Panc1 (cell line): Measurements from ENCODE around the gene ETHE1. TPM values are rescaled to one million over a fixed set of nuclear protein-coding genes. Genes with fewer than 3 reads are reported as not detected.
"Not testable (repeated sequence)": the region's sequence is repeated elsewhere in the genome, so short reads cannot be mapped to it uniquely, and the experiment has no call there.

Experiments used
- ATAC-seq: fragments of 200-7000 bp; cut with Tn5 transposase; 2 replicates; pipeline ENCODE4 v1.9.1; 2020; ENCODE audit warnings: mild to moderate bottlenecking, moderate library complexity
- BruUV-seq: library from RNA; stranded (reverse); fragments of 400-500 nt; replicated peaks from 2 replicates; lab custom pipeline; 2021; lab: Mats Ljungman, UMichigan
- CTCF ChIA-PET: fragments of 300-600 bp; sonication (Branson Sonifier 250); formaldehyde crosslinking; loops from one replicate; lab custom pipeline; 2022; ENCODE audit warnings: antibody characterized with exemption; lab: Charles Lee
- POLR2A ChIA-PET: fragments of 300-600 bp; sonication (Branson Sonifier 250); formaldehyde crosslinking; loops from one replicate; lab custom pipeline; 2022; ENCODE audit warnings: antibody characterized with exemption; lab: Charles Lee
- DNase-seq: peaks from one replicate; pipeline ENCODE4 v3.0.0-alpha.2; 2010; ENCODE audit warnings: low read depth, low spot score
- H3K27ac ChIP-seq: 2 replicates; pipeline ENCODE4 v1.5.1; 2011; ENCODE audit warnings: mild to moderate bottlenecking, low read length, inconsistent platforms
- H3K27me3 ChIP-seq: fragments of 200-500 bp; sonication (Bioruptor generic); 2 replicates; pipeline ENCODE4 v1.6.0; 2014; ENCODE audit warnings: low read length, inconsistent platforms; ENCODE audit not compliant: control insufficient read depth, insufficient read depth
- H3K36me3 ChIP-seq: fragments of 200-500 bp; sonication (Bioruptor generic); 2 replicates; pipeline ENCODE4 v1.5.1; 2014; ENCODE audit warnings: inconsistent platforms, mild to moderate bottlenecking, low read length, moderate library complexity; ENCODE audit not compliant: control insufficient read depth, insufficient read depth
- H3K4me1 ChIP-seq: 2 replicates; pipeline ENCODE4 v1.5.1; 2011; ENCODE audit warnings: inconsistent platforms, mild to moderate bottlenecking, low read length, moderate library complexity; ENCODE audit not compliant: control insufficient read depth, insufficient read depth
- H3K4me3 ChIP-seq, 2 experiments: 2 replicates each; pipeline ENCODE4 v1.5.1; 2011 to 2012; ENCODE audit warnings: low read depth in 2 of 2, low read length in 2 of 2, mild to moderate bottlenecking in 2 of 2, inconsistent platforms in 1 of 2, moderate library complexity in 1 of 2
- H3K9me3 ChIP-seq: fragments of 200-500 bp; sonication (Bioruptor generic); 2 replicates; pipeline ENCODE4 v1.5.1; 2014; ENCODE audit warnings: low read depth, mild to moderate bottlenecking, inconsistent platforms, low read length, moderate library complexity; ENCODE audit not compliant: control insufficient read depth, insufficient read depth
- POLR2AphosphoS5 ChIP-seq: IDR thresholded peaks from 2 replicates; pipeline ENCODE4 v1.6.1; 2012; ENCODE audit warnings: mild to moderate bottlenecking, low read depth, low read length, moderate library complexity
- SIN3A ChIP-seq: IDR thresholded peaks from 2 replicates; pipeline ENCODE4 v1.6.1; 2012; ENCODE audit warnings: low read depth, mild to moderate bottlenecking, low read length, moderate library complexity, borderline replicate concordance; ENCODE audit not compliant: insufficient read depth
- TCF7L2 ChIP-seq: IDR thresholded peaks from 2 replicates; pipeline ENCODE4 v1.6.1; 2011; ENCODE audit warnings: mild to moderate bottlenecking, low read depth, low read length, inconsistent platforms
- in situ Hi-C: cut with HindIII; loops from 2 replicates; pipeline ENCODE4 v1.10.0; 2016; ENCODE audit warnings: low sequenced_read_pairs, low pct_unique_long_range_greater_than_20kb
- intact Hi-C: fragments of 100-400 bp; cut with micrococcal nuclease; formaldehyde crosslinking; loops from one replicate; pipeline ENCODE4 v1.10.0; 2022; ENCODE audit not compliant: unreplicated experiment
- total RNA-seq: library from RNA; stranded (reverse); gene quantifications from one replicate; pipeline ENCODE4 v1.2.1, GENCODE V29; 2021; ENCODE audit not compliant: unreplicated experiment
- TF ChIP-seq, protein P1 (sequence below): fragments of 450-650 bp; IDR thresholded peaks from 2 replicates; pipeline ENCODE4 v1.5.1; 2017; ENCODE audit warnings: mild to moderate bottlenecking
- TF ChIP-seq, protein P2 (sequence below), 2 experiments: IDR thresholded peaks; 2 replicates each; pipeline ENCODE4 v1.6.1; 2011 to 2012; ENCODE audit warnings: low read depth in 2 of 2, control low read depth in 1 of 2, low read length in 1 of 2, mild to moderate bottlenecking in 1 of 2, moderate library complexity in 1 of 2; ENCODE audit not compliant: insufficient read depth in 1 of 2

ETHE1 gene
- total RNA-seq, 1 experiment from 2014 or later = 15.6 TPM

DNA sequence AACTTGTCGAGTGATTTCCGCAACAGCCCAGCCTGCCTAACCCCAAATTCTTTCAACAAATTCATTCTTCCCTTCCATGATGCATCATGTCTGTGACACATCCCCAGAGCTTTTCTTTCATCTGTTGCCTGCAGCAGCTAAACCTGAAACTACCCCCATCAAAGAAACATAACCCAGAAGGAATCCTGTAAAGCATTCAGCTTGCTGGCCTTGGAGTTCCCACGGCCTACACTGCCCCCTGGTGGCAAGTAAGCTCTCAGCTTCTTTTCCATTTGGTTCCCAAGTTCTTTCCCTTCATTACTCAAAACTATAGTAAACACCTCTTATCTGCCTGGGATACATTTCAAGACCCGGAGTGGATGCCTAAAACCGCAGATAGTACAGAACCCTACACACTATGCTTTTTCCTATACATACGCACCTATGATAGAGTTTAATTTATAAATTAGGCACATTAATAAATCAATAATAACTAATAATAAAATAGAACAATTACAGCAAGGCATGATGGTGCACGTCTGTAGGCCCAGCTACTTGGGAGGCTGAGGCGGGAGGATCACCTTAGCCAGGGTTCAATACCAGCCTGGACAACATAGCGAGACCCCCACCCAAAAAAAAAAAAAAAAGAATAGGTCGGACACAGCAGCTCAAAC is 7.4 kb downstream of the ETHE1 start:
- in situ Hi-C loops (no loop called here), intact Hi-C loops (loop anchor here (1.0 kb wide), 1 partner anchor 72 kb away; no protein-coding TSS in a partner anchor)
- TSS peak; percentile 87 for BruUV-seq
- ChIA-PET POLR2A (interaction anchor here (1.1 kb wide), 1 partner anchor 73 kb away, joined by 3 read pairs; no protein-coding TSS in a partner anchor), CTCF (interaction anchor here (0.6 to 1.2 kb wide), 9 partner anchors 9 to 94 kb away, joined by 3 to 24 read pairs (median 4); partner anchors contain the start of gene ZNF575)
- DNase-seq (peak; percentile 43), ATAC-seq (peak; percentile 87)
- Histone ChIP-seq H3K4me1 (no peaks in the 10 kb centered on the region), H3K4me3 (no peak overlapping the region), H3K27me3 (no peaks in the 10 kb centered on the region), H3K36me3 (no peaks in the 10 kb centered on the region), H3K27ac (no peak overlapping the region), H3K9me3 (no peaks in the 10 kb centered on the region)
- TF ChIP-seq, protein P1, sequence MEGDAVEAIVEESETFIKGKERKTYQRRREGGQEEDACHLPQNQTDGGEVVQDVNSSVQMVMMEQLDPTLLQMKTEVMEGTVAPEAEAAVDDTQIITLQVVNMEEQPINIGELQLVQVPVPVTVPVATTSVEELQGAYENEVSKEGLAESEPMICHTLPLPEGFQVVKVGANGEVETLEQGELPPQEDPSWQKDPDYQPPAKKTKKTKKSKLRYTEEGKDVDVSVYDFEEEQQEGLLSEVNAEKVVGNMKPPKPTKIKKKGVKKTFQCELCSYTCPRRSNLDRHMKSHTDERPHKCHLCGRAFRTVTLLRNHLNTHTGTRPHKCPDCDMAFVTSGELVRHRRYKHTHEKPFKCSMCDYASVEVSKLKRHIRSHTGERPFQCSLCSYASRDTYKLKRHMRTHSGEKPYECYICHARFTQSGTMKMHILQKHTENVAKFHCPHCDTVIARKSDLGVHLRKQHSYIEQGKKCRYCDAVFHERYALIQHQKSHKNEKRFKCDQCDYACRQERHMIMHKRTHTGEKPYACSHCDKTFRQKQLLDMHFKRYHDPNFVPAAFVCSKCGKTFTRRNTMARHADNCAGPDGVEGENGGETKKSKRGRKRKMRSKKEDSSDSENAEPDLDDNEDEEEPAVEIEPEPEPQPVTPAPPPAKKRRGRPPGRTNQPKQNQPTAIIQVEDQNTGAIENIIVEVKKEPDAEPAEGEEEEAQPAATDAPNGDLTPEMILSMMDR = peak; percentile 82
- TF ChIP-seq POLR2AphosphoS5 = no peak
- no peak for TF ChIP-seq SIN3A

DNA sequence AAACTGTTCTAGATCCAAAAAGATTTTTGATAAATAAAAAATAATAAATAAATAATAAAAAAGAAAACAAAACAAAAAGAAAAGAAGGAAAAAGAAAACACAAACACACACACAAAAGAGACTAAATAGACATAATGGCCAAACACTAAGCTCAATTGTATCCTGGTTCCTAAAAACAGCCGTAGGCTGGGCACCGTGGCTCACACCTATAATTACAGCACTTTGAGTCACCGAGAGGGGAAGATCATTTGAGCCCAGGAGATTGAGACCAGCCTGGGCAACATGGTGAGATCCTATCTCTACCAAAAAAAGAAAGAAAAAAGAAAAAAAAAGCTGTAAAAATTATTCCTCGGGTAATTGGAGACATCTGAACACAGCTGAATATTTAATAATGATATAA is 8.9 kb downstream of the ETHE1 start:
- ATAC-seq (no peak), DNase-seq (no peak)
- TF ChIP-seq SIN3A (no peak), POLR2AphosphoS5 (no peak), TCF7L2 (no peak)
- TF ChIP-seq, protein P2, sequence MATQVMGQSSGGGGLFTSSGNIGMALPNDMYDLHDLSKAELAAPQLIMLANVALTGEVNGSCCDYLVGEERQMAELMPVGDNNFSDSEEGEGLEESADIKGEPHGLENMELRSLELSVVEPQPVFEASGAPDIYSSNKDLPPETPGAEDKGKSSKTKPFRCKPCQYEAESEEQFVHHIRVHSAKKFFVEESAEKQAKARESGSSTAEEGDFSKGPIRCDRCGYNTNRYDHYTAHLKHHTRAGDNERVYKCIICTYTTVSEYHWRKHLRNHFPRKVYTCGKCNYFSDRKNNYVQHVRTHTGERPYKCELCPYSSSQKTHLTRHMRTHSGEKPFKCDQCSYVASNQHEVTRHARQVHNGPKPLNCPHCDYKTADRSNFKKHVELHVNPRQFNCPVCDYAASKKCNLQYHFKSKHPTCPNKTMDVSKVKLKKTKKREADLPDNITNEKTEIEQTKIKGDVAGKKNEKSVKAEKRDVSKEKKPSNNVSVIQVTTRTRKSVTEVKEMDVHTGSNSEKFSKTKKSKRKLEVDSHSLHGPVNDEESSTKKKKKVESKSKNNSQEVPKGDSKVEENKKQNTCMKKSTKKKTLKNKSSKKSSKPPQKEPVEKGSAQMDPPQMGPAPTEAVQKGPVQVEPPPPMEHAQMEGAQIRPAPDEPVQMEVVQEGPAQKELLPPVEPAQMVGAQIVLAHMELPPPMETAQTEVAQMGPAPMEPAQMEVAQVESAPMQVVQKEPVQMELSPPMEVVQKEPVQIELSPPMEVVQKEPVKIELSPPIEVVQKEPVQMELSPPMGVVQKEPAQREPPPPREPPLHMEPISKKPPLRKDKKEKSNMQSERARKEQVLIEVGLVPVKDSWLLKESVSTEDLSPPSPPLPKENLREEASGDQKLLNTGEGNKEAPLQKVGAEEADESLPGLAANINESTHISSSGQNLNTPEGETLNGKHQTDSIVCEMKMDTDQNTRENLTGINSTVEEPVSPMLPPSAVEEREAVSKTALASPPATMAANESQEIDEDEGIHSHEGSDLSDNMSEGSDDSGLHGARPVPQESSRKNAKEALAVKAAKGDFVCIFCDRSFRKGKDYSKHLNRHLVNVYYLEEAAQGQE (IDR thresholded peaks at IDR 0.05; ENCODE audit: insufficient read depth in 1 of 2, low read depth in 2 of 2, low read length in 1 of 2) = no peak
- TF ChIP-seq, protein P1 = no peak
- intact Hi-C loops = no loop called here
- ChIA-PET CTCF (interaction anchor here (1.2 to 1.4 kb wide), 2 partner anchors 55 to 71 kb away, joined by 3 to 12 read pairs; no protein-coding TSS in a partner anchor), POLR2A (no interaction called here)
- no peaks in the 10 kb centered on the region for H3K36me3 ChIP-seq
- no peak overlapping the region for H3K4me3 ChIP-seq
- no peaks in the 10 kb centered on the region for H3K27me3 ChIP-seq
- in situ Hi-C loops = no loop called here
- no peaks in the 10 kb centered on the region for H3K4me1 ChIP-seq
- H3K9me3 ChIP-seq = no peaks in the 10 kb centered on the region
- no TSS peak for BruUV-seq
- no peak overlapping the region for H3K27ac ChIP-seq

DNA sequence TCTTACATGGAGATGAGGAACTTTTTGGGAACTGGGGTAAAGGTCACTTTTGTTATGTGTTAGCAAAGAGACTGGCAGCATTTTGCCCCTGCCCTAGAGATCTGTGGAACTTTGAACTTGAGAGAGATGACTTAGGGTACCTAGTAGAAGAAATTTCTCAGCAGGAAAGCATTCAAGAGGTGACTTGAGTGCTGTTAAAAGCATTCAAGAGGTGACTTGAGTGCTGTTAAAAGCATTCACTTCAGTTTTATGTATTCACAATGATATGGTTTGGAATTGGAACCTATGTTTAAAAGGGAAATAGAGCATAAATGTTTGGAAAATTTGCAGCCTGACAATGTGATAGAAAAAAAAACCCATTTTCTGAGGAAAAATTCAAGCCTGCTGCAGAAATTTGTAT is 14.6 kb downstream of the ETHE1 start:
- intact Hi-C loops, H3K36me3 ChIP-seq, H3K27me3 ChIP-seq, CTCF ChIA-PET, in situ Hi-C loops, H3K4me3 ChIP-seq, DNase-seq, BruUV-seq, ATAC-seq, H3K27ac ChIP-seq, POLR2A ChIA-PET, H3K9me3 ChIP-seq, H3K4me1 ChIP-seq: not testable (repeated sequence)
